Activated T-helper 17 cell treated with anti-CD3 and anti-CD28 coated beads, Interleukin-2, amount 50 U/mL, for 72 hours (primary cell): ENCODE results near the gene SMPD3. TPM values are rescaled to one million over a fixed set of nuclear protein-coding genes. Genes with fewer than 3 reads are reported as not detected.
A peak's percentile ranks its signal among the peaks of the same experiment; 100 is the strongest.

Experiments used
- ATAC-seq: fragments of 150-1000 bp; cut with Tn5 transposase; replicated peaks from 2 replicates; pipeline ENCODE4 v1.10.0; 2021; ENCODE audit warnings: mild to moderate bottlenecking, moderate library complexity
- H3K27ac Mint-ChIP-seq: one replicate; pipeline ENCODE4 v1.8.0; 2022; ENCODE audit warnings: mixed read lengths
- H3K27me3 Mint-ChIP-seq: one replicate; pipeline ENCODE4 v1.8.0; 2022; ENCODE audit warnings: mixed read lengths
- H3K36me3 Mint-ChIP-seq: one replicate; pipeline ENCODE4 v1.8.0; 2022; ENCODE audit warnings: low read depth, mild to moderate bottlenecking, mixed read lengths
- H3K4me1 Mint-ChIP-seq: one replicate; pipeline ENCODE4 v1.8.0; 2022; ENCODE audit warnings: mixed read lengths
- H3K4me3 Mint-ChIP-seq: one replicate; pipeline ENCODE4 v1.8.0; 2022; ENCODE audit warnings: mild to moderate bottlenecking, mixed read lengths
- H3K9me3 Mint-ChIP-seq: one replicate; pipeline ENCODE4 v1.8.0; 2022; ENCODE audit warnings: mixed read lengths
- total RNA-seq, 2 donors: library from RNA; stranded (reverse); gene quantifications; one replicate each; pipeline ENCODE4 v1.2.3, GENCODE V29; 2022

SMPD3 gene
- total RNA-seq, 2 donors from 2014 or later: 0.19 to 0.45 TPM

DNA sequence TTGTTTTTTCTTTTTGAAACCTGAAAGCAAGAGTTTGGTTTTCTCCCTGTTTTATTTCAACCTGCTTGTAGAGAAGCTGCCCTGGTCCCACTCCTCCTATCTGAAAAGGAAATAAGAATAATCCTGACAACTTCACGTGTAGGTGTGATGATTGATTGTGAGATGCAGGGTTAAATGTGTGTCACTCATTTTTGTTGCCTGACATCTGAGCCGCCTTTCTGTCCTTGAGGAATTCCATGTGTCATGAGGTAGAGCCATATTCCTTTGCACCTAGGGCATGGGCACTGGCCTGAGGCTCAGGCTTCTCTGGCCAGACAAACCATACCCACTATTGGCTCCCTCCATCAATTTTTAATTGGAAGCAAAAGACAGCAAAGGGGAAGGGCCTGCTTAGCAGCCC is 10.2 kb upstream of the SMPD3 start:
- no peak overlapping the region for H3K27ac Mint-ChIP-seq
- no peak for ATAC-seq
- no peaks in the 10 kb centered on the region for H3K27me3 Mint-ChIP-seq
- H3K4me1 Mint-ChIP-seq: no peaks in the 10 kb centered on the region
- H3K4me3 Mint-ChIP-seq: no peak overlapping the region
- peaks cover 3% of the 10 kb centered on the region for H3K9me3 Mint-ChIP-seq
- H3K36me3 Mint-ChIP-seq: no peaks in the 10 kb centered on the region

DNA sequence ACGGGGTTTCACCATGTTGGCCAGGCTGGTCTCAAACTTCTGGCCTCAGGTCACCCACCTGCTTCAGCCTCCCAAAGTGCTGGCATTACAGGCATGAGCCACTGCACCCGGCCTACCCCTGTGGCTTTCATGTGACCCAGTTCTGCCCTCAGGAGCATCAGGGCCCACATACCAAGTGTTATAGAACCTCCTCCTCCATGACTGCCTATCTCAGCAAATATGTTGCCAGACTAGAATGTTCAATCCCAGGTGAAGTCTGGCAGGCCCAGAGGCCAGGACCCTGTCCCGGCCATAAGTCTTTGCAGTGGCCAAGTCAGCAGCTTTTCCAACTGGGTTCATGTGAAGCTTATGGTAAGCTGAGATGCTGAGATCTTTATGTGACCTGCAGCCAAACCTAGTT is 9.8 kb upstream of the SMPD3 start:
- no peak for ATAC-seq
- Mint-ChIP-seq H3K9me3 (peaks cover 3% of the 10 kb centered on the region), H3K4me3 (no peak overlapping the region)

DNA sequence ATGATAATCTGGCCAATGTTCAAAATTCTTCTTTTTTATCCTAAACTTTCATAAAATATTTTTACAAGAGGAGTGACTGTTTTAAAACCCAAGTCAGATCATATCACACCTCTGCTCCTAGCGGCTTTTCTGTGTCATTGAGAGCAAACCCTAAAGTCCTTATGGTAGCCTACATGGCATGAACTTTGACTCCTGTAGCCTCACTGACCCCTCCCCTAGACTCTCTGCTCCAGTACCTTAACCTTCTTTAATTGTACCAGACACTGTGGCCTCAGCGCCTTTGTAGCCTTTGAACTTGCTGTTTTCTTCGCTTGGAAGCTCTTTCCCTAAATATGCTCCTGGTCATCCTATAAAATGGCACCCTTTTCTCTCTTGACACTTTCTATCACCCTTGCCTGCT is 7.3 kb upstream of the SMPD3 start:
- H3K4me3 Mint-ChIP-seq: no peak overlapping the region
- no peaks in the 10 kb centered on the region for H3K9me3 Mint-ChIP-seq
- H3K27ac Mint-ChIP-seq: no peak overlapping the region
- no peaks in the 10 kb centered on the region for H3K36me3 Mint-ChIP-seq
- ATAC-seq: no peak
- H3K4me1 Mint-ChIP-seq: no peaks in the 10 kb centered on the region
- no peaks in the 10 kb centered on the region for H3K27me3 Mint-ChIP-seq

More for the DNA sequence above, 9.8 kb upstream of the SMPD3 start:
- no peaks in the 10 kb centered on the region for H3K4me1 Mint-ChIP-seq
- no peak overlapping the region for H3K27ac Mint-ChIP-seq
- H3K36me3 Mint-ChIP-seq: no peaks in the 10 kb centered on the region
- H3K27me3 Mint-ChIP-seq: no peaks in the 10 kb centered on the region

DNA sequence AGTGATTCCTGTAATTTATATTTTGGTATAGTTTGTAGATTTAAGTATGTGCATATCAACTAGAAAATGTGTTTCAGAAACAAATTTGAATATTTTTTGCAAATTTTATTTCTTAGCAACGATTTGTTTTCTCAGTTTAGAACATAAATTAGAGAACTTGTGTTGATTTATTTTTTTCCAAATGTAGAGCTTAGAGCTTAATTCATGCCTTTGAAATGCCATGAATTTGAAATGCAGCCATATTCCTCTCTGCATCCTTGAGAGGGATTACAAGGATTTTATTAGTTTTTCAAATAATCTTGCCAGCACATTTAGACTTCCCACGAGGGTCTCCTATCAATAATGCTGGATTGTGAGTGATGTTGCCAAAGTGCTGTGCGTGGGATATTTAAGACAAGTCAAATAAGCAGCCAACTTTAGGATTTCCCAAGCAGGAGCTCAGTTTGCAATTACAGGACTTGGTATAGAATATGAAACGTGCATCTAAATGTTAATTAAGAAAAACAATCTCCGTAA is 6.7 kb upstream of the SMPD3 start:
- no peaks in the 10 kb centered on the region for H3K4me1 Mint-ChIP-seq
- no peaks in the 10 kb centered on the region for H3K9me3 Mint-ChIP-seq
- no peak overlapping the region for H3K4me3 Mint-ChIP-seq
- H3K27ac Mint-ChIP-seq: no peak overlapping the region
- ATAC-seq: no peak
- no peaks in the 10 kb centered on the region for H3K36me3 Mint-ChIP-seq
- H3K27me3 Mint-ChIP-seq: no peaks in the 10 kb centered on the region

DNA sequence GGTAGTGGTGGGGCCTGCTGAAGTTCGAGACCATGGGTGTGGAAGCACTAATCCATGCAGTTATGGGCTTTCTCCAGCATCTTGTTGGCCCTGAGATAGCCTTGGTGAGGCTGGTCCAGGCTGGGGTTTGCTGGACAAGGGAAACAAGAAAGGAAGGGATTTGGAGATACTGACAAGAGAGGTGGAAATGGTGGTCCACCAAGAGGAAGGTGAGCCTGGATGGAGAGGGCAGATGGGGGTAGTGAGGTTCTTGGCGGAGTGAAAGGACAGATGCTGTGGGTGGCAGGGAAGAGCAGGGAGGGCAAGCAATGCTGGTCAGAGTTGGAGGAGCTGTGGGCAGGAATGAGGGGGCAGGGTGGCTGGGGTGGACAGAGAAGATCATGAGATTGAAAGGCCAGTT is 5.5 kb upstream of the SMPD3 start:
- Mint-ChIP-seq H3K27me3 (no peaks in the 10 kb centered on the region), H3K36me3 (no peaks in the 10 kb centered on the region), H3K9me3 (no peaks in the 10 kb centered on the region), H3K4me1 (peaks cover 7% of the 10 kb centered on the region), H3K4me3 (no peak overlapping the region), H3K27ac (no peak overlapping the region)
- ATAC-seq: no peak

DNA sequence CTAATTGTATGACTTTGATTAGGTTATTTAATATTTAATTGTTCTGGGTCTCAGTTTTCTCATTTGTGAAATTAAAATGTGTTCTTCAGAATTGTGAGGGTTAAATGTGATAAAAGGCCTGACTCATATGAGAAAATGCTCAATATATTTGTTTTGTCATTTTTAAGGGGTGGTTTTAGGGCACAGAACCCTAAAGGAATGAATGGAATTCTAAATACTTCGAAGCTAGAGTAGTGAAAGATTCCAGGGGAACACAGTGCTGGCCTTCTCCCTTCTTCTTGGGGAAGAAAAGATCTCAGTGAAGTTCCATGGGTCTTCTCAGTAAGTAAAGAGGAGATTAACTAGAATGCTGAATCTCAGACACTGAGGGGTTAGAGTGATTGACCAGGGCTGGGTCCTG is 3.9 kb upstream of the SMPD3 start:
- ATAC-seq: no peak
- H3K4me3 Mint-ChIP-seq: no peak overlapping the region
- peaks cover 12% of the 10 kb centered on the region for H3K4me1 Mint-ChIP-seq
- H3K36me3 Mint-ChIP-seq: no peaks in the 10 kb centered on the region
- H3K9me3 Mint-ChIP-seq: no peaks in the 10 kb centered on the region
- no peaks in the 10 kb centered on the region for H3K27me3 Mint-ChIP-seq
- no peak overlapping the region for H3K27ac Mint-ChIP-seq

DNA sequence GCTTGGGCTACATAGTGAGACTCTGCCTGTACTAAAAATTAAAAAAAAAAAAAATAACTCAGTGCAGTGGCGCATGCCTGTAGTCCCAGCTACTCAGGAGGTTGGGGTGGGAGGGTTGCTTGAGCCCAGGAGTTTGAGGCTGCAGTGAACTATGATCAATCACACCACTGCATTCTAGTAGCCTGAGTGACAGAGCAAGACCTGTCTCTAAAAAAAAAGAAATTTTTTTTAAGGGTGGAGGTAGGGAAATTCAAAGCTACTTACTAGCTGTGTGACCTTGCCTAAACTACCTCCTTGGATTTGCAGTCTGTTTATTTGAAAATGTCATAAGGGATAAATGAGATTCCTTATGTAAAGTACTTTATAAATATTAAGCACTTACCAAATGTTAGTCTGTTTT is 3.4 kb upstream of the SMPD3 start:
- Mint-ChIP-seq H3K27ac (no peak overlapping the region), H3K4me1 (peaks cover 12% of the 10 kb centered on the region), H3K36me3 (no peaks in the 10 kb centered on the region), H3K4me3 (no peak overlapping the region), H3K9me3 (no peaks in the 10 kb centered on the region), H3K27me3 (no peaks in the 10 kb centered on the region)
- ATAC-seq: no peak

DNA sequence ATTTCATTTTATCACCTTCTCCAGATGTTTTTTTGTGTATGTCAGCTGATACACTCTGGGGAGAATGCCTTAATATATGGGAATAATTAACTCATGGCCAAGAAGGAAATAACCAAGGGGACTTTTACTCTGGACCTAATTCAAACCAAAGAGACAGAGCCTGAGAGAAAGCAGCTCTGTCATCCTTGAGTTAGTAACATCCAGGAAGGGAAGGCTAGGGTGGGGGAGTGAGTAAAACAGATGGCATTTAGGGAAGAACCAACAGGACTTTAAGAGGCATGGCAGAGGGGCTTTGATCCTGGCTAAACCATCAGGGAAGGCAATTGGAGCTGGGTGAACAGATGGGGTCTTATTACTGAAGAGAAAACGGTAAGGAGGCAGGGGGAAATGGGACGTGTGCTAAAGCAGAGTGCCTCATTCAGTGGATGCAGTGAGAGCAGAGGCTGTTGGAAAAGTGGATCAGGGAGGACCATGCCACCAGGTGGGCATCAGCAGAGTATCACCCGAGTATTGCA is 2.5 kb upstream of the SMPD3 start:
- peaks cover 5% of the 10 kb centered on the region for H3K27me3 Mint-ChIP-seq
- H3K36me3 Mint-ChIP-seq: no peaks in the 10 kb centered on the region

DNA sequence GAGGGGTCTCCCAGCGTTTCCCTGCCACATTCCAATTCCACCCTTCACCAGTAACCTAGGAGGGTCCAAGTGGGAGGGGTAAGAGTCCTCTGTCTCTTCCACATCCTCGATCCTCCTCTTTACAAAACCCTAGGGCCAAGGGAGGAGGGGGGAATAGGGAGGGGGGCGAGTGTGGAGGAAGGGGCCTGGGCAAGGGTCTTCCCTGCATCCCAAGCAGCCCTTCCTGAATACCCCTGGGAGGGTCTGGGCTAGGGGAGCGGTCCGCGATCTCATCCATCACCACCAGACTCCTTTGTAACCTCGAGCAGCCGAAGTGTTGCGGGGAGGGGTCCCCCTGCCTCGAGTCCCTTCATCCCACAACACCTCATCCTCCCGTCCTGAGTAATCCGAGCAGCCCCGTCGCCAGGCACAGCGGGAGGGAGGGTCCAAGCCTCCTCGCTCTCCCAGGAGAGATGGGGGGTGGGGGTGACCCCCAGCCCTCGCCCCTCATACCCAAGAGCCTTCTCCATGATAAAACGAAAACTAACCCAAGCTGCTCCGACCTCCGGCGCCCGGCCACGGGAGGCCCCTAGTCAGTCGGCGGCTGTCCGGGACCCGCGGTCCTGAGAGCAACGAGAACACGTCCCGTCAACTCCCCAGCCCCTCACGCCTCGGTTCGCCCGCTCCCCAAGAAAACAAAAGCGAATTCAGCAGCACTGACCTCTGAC is 502 bp downstream of the SMPD3 start:
- peak; percentile 10 for ATAC-seq
- Mint-ChIP-seq H3K27ac (no peak overlapping the region), H3K4me1 (peaks cover 17% of the 10 kb centered on the region), H3K9me3 (no peaks in the 10 kb centered on the region), H3K27me3 (peaks cover 16% of the 10 kb centered on the region), H3K36me3 (no peaks in the 10 kb centered on the region), H3K4me3 (peak overlapping the region; percentile 83)

More for the DNA sequence above, 2.5 kb upstream of the SMPD3 start:
- peaks cover 17% of the 10 kb centered on the region for H3K4me1 Mint-ChIP-seq
- no peak for ATAC-seq
- H3K4me3 Mint-ChIP-seq: no peak overlapping the region
- no peak overlapping the region for H3K27ac Mint-ChIP-seq
- no peaks in the 10 kb centered on the region for H3K9me3 Mint-ChIP-seq

DNA sequence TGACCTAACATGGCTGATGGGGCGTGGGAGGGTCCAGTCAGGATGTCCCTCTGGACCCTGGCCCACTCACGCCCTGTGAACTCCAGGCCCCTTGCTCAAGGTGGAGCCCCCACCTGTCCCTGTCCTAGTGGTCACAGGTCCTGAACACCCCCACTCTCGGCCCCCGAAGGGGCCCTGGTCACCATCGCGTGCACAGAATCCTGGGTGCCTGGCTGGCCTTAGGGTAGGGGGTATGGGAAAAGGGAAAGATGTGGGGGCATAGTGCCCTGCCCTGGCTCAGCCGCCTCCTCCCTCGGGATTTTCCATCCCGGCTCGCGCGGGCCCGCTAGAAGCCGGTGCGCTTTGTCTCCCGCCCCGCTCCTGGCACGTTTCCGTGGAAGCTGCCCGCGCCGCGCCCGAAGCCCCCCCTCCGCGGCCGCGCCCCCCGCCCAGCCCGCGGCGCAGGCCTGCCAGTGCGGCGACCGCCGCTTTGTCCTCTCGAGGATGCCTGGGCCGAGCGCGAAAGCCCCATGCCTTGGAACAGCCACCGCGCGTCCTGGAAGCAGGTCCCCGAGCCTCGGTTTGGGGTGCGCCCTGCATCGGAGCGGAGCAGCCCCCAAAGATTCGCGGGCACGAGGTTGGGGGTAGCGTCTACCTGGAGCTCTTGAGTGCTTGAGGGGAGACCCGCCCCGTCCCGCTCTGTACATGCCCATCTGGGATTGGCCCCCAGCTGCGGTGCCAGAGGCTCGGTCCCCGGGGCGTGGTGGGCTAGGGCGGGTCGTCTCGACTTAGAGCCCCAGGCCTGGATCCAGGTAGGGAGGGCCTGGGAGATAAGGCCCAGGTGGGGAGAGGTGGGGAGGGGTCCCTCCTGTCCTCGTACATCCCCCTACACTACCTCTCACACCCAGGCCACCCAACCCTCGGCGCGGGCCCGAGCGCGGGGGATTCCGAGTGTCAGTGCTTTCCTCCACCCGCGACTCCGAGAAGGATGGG is 1.3 kb downstream of the SMPD3 start:
- Mint-ChIP-seq H3K4me1 (peaks cover 17% of the 10 kb centered on the region), H3K27ac (no peak overlapping the region), H3K27me3 (peaks cover 24% of the 10 kb centered on the region), H3K4me3 (peak overlapping the region; percentile 83), H3K36me3 (no peaks in the 10 kb centered on the region), H3K9me3 (no peaks in the 10 kb centered on the region)
- no peak for ATAC-seq

DNA sequence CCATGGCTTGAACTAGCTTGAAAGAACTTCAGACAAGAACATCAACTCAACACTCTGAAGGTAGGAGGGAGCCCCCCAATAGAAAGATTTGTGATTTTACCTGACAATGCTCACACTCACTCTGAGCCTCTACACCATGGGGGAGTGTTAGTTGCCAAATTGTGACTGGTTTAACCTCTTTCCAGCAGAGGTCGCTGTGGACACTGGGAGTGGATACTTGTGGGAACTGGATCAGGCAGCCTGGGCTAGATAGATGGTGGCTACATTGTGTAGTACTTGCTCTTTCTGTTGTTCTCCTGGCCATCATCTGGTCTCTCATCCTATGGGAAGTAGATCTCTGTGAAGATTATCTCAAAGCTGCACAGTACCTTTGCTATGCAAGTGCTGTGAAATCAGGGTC is 2.9 kb downstream of the SMPD3 start:
- no peak for ATAC-seq
- Mint-ChIP-seq H3K9me3 (no peaks in the 10 kb centered on the region), H3K4me1 (peaks cover 17% of the 10 kb centered on the region), H3K27ac (no peak overlapping the region), H3K4me3 (no peak overlapping the region), H3K36me3 (no peaks in the 10 kb centered on the region), H3K27me3 (peaks cover 26% of the 10 kb centered on the region)

DNA sequence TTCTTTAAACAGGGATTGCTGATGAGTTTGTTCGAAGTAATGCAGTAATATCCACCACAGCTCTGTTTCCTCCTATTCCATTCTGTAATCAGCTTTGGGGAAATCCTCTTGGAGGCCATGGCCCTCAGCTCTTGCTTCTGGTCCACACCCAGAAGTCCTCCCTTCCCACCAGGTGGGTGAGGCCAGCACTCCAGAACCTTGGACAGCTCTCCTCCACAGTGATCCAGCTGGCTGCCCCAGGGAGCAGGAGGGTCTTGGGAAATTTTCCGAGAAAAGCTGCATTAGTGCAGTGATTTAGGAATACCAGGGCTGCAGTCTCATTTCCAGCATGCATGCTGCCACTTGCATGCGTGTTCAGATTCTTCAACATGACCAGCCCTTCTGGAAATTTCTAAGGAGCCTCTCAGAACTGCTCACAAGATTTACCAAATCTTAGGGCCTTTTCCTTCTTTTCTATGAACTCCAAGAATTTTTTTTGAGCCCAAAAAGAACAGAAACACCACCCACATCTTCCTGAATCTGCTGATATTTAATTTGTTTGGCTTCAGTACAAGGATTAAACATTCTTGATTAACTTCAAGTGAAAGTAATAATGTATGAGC is 4.2 kb downstream of the SMPD3 start:
- Mint-ChIP-seq H3K4me3 (no peak overlapping the region), H3K4me1 (peaks cover 14% of the 10 kb centered on the region), H3K9me3 (no peaks in the 10 kb centered on the region), H3K36me3 (no peaks in the 10 kb centered on the region), H3K27ac (no peak overlapping the region), H3K27me3 (peaks cover 26% of the 10 kb centered on the region)
- ATAC-seq: no peak

DNA sequence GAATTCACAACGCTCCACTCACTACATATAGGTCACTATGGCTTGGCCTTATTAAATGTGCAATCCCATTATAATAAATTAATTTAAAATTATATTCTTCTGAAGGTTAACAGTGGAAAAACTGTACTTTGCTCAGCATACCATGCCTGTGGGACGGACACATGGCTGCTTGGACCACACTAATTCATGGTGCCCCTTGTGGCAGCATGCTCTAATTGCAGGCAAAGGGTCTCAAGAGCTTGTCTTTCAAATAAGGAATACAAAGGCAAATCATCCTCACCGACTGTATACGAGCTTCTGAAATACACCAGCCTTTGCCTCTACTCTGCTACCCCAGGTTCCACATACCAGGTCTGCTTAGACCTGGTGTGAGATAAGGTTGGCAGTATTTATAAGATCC is 11.7 kb downstream of the SMPD3 start:
- Mint-ChIP-seq H3K4me1 (peaks cover 5% of the 10 kb centered on the region), H3K27ac (no peak overlapping the region), H3K36me3 (no peaks in the 10 kb centered on the region), H3K4me3 (no peak overlapping the region), H3K27me3 (peaks cover 3% of the 10 kb centered on the region), H3K9me3 (peaks cover 3% of the 10 kb centered on the region)
- no peak for ATAC-seq

DNA sequence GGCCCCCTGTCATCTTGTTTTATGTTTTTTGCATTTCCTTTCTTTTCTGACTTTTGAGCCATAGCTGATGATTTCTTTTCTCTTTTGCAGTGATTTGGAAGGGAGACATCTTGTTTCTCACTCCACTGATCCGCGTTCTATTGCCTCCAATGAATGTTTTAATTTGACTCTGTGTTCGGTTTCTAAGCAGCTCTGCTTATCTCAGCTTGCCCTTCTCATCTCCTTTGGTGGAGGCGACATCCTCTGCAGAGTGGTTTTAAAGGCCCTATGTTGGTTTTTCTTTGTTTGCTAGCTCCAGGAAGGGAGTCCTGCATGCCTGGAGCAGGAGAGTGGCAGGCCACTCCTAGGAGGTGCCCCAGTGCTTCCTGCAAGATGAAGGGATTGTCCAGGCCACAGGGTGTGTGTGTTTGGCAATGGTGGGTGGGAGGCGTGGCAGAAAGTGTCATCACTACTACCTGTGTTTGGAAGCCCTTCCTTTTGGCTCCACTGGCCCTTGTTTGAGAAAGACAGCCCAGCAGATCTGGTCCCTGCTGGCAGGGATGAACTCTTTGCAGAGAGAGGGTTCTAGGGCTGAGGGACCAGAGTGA is 13.6 kb downstream of the SMPD3 start:
- no peak for ATAC-seq
- H3K36me3 Mint-ChIP-seq: no peaks in the 10 kb centered on the region
- peaks cover 3% of the 10 kb centered on the region for H3K9me3 Mint-ChIP-seq
- H3K27ac Mint-ChIP-seq: no peak overlapping the region
- no peak overlapping the region for H3K4me3 Mint-ChIP-seq
- H3K27me3 Mint-ChIP-seq: peaks cover 3% of the 10 kb centered on the region
- peaks cover 5% of the 10 kb centered on the region for H3K4me1 Mint-ChIP-seq
